ENCODE results near the gene MSI2.
A peak's percentile ranks its signal among the peaks of the same experiment; 100 is the strongest.

MSI2 gene

DNA sequence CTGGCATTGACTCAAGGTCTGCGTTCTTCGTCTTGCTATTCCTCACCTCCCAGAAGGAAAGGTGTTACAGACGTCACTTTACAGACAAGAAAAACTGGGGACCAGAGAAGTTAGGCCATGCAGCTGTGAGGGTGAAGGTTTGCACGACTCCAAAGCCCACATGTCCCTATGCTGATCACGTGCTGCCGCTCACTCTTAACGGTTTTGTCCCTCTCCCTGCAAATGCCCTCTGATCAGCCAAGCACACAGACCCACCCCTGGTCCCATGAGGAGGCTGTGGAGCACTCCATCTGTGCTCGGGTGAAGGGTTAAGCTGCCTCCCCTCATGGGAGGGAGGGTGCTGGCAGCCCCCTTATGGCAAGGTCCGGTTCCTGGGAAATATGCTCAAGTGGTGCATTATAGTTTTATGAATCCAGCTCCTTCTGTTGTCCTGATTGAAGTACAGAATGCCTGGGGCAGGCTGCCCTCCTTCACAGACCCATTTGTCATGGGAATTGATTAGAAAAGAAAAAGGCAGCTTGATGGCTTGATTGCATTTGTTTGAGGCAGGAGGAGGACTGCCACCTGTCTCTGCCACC, 470.0 kb downstream of the MSI2 start:
- Histone ChIP-seq H2AFZ (ENCODE audit: low read length) (no peak overlapping the region), H3K4me1 (ENCODE audit: control insufficient read depth in 2 of 2, insufficient read depth in 1 of 2, low read depth in 1 of 2, low read length in 2 of 2) (peaks cover 0 to 17% of the 10 kb centered on the region in 2 donors), H3K4ac (ENCODE audit: low read length) (no peak overlapping the region), H3K36me3 (replicated peaks in 1 of 2; ENCODE audit: control insufficient read depth in 2 of 2, insufficient read depth in 2 of 2, low read length in 2 of 2) (no peaks in the 10 kb centered on the region), H3K79me1 (ENCODE audit: low read depth, low read length) (no peaks in the 10 kb centered on the region), H2BK120ac (ENCODE audit: low read depth, low read length) (no peak overlapping the region), H3K9ac (ENCODE audit: low read depth, low read length, poor library complexity) (no peak overlapping the region), H3K23ac (ENCODE audit: low read depth, low read length, poor library complexity) (no peak overlapping the region), H3K27me3 (ENCODE audit: control insufficient read depth in 3 of 3, insufficient read depth in 3 of 3, low read depth in 1 of 3, low read length in 3 of 3) (no peaks in the 10 kb centered on the region), H3K4me3 (ENCODE audit: low read length in 2 of 2) (no peak overlapping the region), H3K18ac (ENCODE audit: low read length) (no peak overlapping the region), H3K4me2 (ENCODE audit: insufficient read depth, low read length, poor library complexity, severe bottlenecking) (no peak overlapping the region), H3K14ac (ENCODE audit: low read length) (no peak overlapping the region), H2BK15ac (ENCODE audit: low read length) (no peak overlapping the region), H4K8ac (ENCODE audit: low read depth, low read length) (no peak overlapping the region), H2BK12ac (ENCODE audit: low read length) (no peak overlapping the region), H3K9me3 (replicated peaks in 1 of 2; ENCODE audit: control insufficient read depth in 2 of 2, insufficient read depth in 1 of 2, low read depth in 1 of 2, low read length in 2 of 2) (no peaks in the 10 kb centered on the region), H2BK5ac (ENCODE audit: low read length) (no peak overlapping the region), H2AK5ac (ENCODE audit: low read depth, low read length) (no peak overlapping the region), H3K27ac (replicated peaks; ENCODE audit: low read length) (no peak overlapping the region), H4K91ac (ENCODE audit: low read depth, low read length, poor library complexity) (no peak overlapping the region)
- no CpG with 5 or more reads among the region's 9 CpGs for WGBS, 2 donors (ENCODE audit: extremely low coverage in 2 of 2, insufficient read length in 2 of 2, insufficient replicate concordance in 1 of 2)
- no peak for DNase-seq (ENCODE audit: low spot score)

DNA sequence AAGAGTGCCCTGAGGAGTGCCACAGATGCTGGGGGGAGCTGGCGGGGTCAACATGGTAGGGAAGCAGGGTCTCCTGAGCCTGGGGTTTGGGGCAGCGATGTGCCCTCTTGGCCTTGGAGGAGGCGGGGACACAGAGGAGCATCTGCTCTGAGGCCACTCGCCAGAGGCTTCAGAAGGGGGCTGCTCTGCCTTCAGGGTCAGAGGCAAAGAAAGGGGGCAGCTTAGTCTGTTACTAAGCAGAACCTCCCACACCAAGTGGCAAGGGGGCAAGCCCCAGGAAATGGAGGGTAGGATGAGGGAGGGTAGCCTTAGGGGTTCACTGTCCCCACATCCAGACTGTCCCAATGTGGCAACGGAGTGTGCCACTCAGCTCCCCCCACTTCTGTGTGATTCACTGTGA, 470.5 kb downstream of the MSI2 start:
- Histone ChIP-seq H3K4ac (ENCODE audit: low read length) (no peak overlapping the region), H2BK15ac (ENCODE audit: low read length) (no peak overlapping the region), H3K27ac (replicated peaks; ENCODE audit: low read length) (no peak overlapping the region), H2BK5ac (ENCODE audit: low read length) (no peak overlapping the region), H3K9me3 (replicated peaks in 1 of 2; ENCODE audit: control insufficient read depth in 2 of 2, insufficient read depth in 1 of 2, low read depth in 1 of 2, low read length in 2 of 2) (no peaks in the 10 kb centered on the region), H3K9ac (ENCODE audit: low read depth, low read length, poor library complexity) (no peak overlapping the region), H2BK120ac (ENCODE audit: low read depth, low read length) (no peak overlapping the region), H4K8ac (ENCODE audit: low read depth, low read length) (no peak overlapping the region), H3K4me2 (ENCODE audit: insufficient read depth, low read length, poor library complexity, severe bottlenecking) (no peak overlapping the region), H3K14ac (ENCODE audit: low read length) (no peak overlapping the region), H4K91ac (ENCODE audit: low read depth, low read length, poor library complexity) (no peak overlapping the region), H3K4me1 (ENCODE audit: control insufficient read depth in 2 of 2, insufficient read depth in 1 of 2, low read depth in 1 of 2, low read length in 2 of 2) (peaks cover 0 to 17% of the 10 kb centered on the region in 2 donors), H2AK5ac (ENCODE audit: low read depth, low read length) (no peak overlapping the region), H2BK12ac (ENCODE audit: low read length) (no peak overlapping the region), H3K23ac (ENCODE audit: low read depth, low read length, poor library complexity) (peak overlapping the region; percentile 0), H3K79me1 (ENCODE audit: low read depth, low read length) (no peaks in the 10 kb centered on the region), H3K18ac (ENCODE audit: low read length) (peak overlapping the region; percentile 21), H3K27me3 (ENCODE audit: control insufficient read depth in 3 of 3, insufficient read depth in 3 of 3, low read depth in 1 of 3, low read length in 3 of 3) (no peaks in the 10 kb centered on the region), H2AFZ (ENCODE audit: low read length) (no peak overlapping the region), H3K36me3 (replicated peaks in 1 of 2; ENCODE audit: control insufficient read depth in 2 of 2, insufficient read depth in 2 of 2, low read length in 2 of 2) (no peaks in the 10 kb centered on the region), H3K4me3 (ENCODE audit: low read length in 2 of 2) (no peak overlapping the region)
- DNase-seq (ENCODE audit: low spot score), result no peak
- WGBS, 2 donors (ENCODE audit: extremely low coverage in 2 of 2, insufficient read length in 2 of 2, insufficient replicate concordance in 1 of 2), result no CpG with 5 or more reads among the region's 5 CpGs

DNA sequence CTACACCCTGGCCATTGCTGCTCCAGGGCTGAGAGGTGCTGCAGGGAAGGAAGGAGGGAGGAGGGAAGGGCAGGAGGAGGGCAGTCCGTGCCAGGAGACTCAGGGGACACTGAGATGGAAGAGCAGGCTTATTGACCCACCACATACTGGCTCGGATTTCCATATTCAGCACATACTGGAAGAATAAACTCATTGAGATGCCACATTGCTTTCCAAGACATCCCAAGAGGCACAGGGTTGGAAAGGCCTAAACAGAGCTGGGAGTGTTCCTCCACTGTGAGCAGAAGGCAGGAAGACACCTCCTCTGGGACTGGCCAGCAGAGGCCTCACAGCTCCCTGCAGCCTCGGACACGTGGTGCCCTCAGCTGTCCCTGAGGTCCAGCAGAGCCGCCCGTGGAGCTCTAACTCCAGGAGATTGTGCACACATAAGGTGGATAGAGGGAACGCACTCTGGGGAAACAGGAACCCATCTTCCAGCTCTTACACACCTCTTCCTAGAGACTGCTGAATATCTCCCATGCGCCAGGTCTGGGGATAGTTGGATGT, 471.4 kb downstream of the MSI2 start:
- no peak overlapping the region for H3K14ac ChIP-seq (ENCODE audit: low read length)
- H3K4ac ChIP-seq (ENCODE audit: low read length), result no peak overlapping the region
- no peak overlapping the region for H3K23ac ChIP-seq (ENCODE audit: low read depth, low read length, poor library complexity)
- no CpG with 5 or more reads among the region's 8 CpGs for WGBS, 2 donors (ENCODE audit: extremely low coverage in 2 of 2, insufficient read length in 2 of 2, insufficient replicate concordance in 1 of 2)
- peaks cover 0 to 15% of the 10 kb centered on the region in 2 donors for H3K4me1 ChIP-seq (ENCODE audit: control insufficient read depth in 2 of 2, insufficient read depth in 1 of 2, low read depth in 1 of 2, low read length in 2 of 2)
- DNase-seq (ENCODE audit: low spot score), result no peak
- no peaks in the 10 kb centered on the region for H3K36me3 ChIP-seq (replicated peaks in 1 of 2; ENCODE audit: control insufficient read depth in 2 of 2, insufficient read depth in 2 of 2, low read length in 2 of 2)
- H3K9ac ChIP-seq (ENCODE audit: low read depth, low read length, poor library complexity), result no peak overlapping the region
- H3K9me3 ChIP-seq (replicated peaks in 1 of 2; ENCODE audit: control insufficient read depth in 2 of 2, insufficient read depth in 1 of 2, low read depth in 1 of 2, low read length in 2 of 2), result no peaks in the 10 kb centered on the region
- no peaks in the 10 kb centered on the region for H3K79me1 ChIP-seq (ENCODE audit: low read depth, low read length)
- H2BK12ac ChIP-seq (ENCODE audit: low read length), result no peak overlapping the region
- H2BK5ac ChIP-seq (ENCODE audit: low read length), result no peak overlapping the region
- H3K27ac ChIP-seq (replicated peaks; ENCODE audit: low read length), result no peak overlapping the region
- no peak overlapping the region for H4K8ac ChIP-seq (ENCODE audit: low read depth, low read length)
- H3K4me3 ChIP-seq (ENCODE audit: low read length in 2 of 2), result no peak overlapping the region
- H4K91ac ChIP-seq (ENCODE audit: low read depth, low read length, poor library complexity), result no peak overlapping the region
- H3K4me2 ChIP-seq (ENCODE audit: insufficient read depth, low read length, poor library complexity, severe bottlenecking), result no peak overlapping the region
- H2BK120ac ChIP-seq (ENCODE audit: low read depth, low read length), result no peak overlapping the region
- no peak overlapping the region for H2AFZ ChIP-seq (ENCODE audit: low read length)
- no peaks in the 10 kb centered on the region for H3K27me3 ChIP-seq (ENCODE audit: control insufficient read depth in 3 of 3, insufficient read depth in 3 of 3, low read depth in 1 of 3, low read length in 3 of 3)
- no peak overlapping the region for H3K18ac ChIP-seq (ENCODE audit: low read length)
- H2AK5ac ChIP-seq (ENCODE audit: low read depth, low read length), result no peak overlapping the region
- H2BK15ac ChIP-seq (ENCODE audit: low read length), result no peak overlapping the region

DNA sequence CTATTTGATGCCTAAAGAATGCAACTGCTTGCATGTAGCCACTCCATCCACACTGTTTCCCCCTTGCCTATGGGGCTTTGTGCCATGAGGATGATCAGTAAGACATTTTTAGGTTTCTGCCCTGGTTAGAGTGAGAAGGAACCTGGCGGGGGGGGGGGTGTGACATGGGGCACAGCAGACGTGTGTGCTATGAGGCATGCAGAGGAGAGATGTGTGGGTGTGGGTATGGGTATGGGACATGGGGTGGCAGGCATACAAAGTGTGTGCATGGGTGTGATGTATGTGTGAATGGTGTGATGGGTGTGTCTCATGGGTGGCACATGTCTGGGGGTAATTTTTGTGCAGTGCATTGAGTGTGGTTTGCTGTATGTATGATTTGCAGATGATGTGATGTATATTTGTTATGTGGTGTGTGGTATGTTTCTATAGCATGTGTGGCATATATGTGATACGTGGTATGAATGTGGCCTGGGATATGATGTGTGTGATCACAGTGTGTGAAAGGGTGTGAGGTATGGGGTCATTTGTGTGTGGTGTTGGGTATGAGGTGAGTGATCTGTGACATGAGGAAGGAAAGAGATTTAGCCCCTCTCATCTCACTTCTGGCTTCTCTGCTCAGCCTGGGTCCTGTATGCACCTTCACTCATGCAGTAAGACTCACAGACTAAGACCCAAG, 473.8 kb downstream of the MSI2 start:
- Histone ChIP-seq H4K91ac (ENCODE audit: low read depth, low read length, poor library complexity) (no peak overlapping the region), H3K27ac (replicated peaks; ENCODE audit: low read length) (no peak overlapping the region), H3K9me3 (replicated peaks in 1 of 2; ENCODE audit: control insufficient read depth in 2 of 2, insufficient read depth in 1 of 2, low read depth in 1 of 2, low read length in 2 of 2) (no peaks in the 10 kb centered on the region), H3K36me3 (replicated peaks in 1 of 2; ENCODE audit: control insufficient read depth in 2 of 2, insufficient read depth in 2 of 2, low read length in 2 of 2) (no peaks in the 10 kb centered on the region), H3K18ac (ENCODE audit: low read length) (no peak overlapping the region), H2BK120ac (ENCODE audit: low read depth, low read length) (no peak overlapping the region), H2BK12ac (ENCODE audit: low read length) (no peak overlapping the region), H2BK5ac (ENCODE audit: low read length) (no peak overlapping the region), H3K4ac (ENCODE audit: low read length) (no peak overlapping the region), H3K27me3 (ENCODE audit: control insufficient read depth in 3 of 3, insufficient read depth in 3 of 3, low read depth in 1 of 3, low read length in 3 of 3) (no peaks in the 10 kb centered on the region), H4K8ac (ENCODE audit: low read depth, low read length) (no peak overlapping the region), H3K4me3 (ENCODE audit: low read length in 2 of 2) (no peak overlapping the region), H3K23ac (ENCODE audit: low read depth, low read length, poor library complexity) (no peak overlapping the region), H3K79me1 (ENCODE audit: low read depth, low read length) (no peaks in the 10 kb centered on the region), H3K9ac (ENCODE audit: low read depth, low read length, poor library complexity) (no peak overlapping the region), H2AK5ac (ENCODE audit: low read depth, low read length) (no peak overlapping the region), H3K14ac (ENCODE audit: low read length) (no peak overlapping the region), H2AFZ (ENCODE audit: low read length) (no peak overlapping the region), H3K4me2 (ENCODE audit: insufficient read depth, low read length, poor library complexity, severe bottlenecking) (no peak overlapping the region), H2BK15ac (ENCODE audit: low read length) (no peak overlapping the region), H3K4me1 (ENCODE audit: control insufficient read depth in 2 of 2, insufficient read depth in 1 of 2, low read depth in 1 of 2, low read length in 2 of 2) (no peaks in the 10 kb centered on the region)
- WGBS, 2 donors (ENCODE audit: extremely low coverage in 2 of 2, insufficient read length in 2 of 2, insufficient replicate concordance in 1 of 2), result 100% methylated on average over 1 of the region's 3 CpGs; no CpG with 5 or more reads in 1 of the 2 donors
- no peak for DNase-seq (ENCODE audit: low spot score)

Measured in neuronal stem cell (in vitro differentiated cells).